Stimulated activated CD4-positive, alpha-beta T cell treated with anti-CD3 and anti-CD28 coated beads, Interleukin-2, amount 100 ng/mL, for 48 hours (primary cell): ENCODE data around the gene SGSH.
"Not testable (repeated sequence)": the region's sequence is repeated elsewhere in the genome, so short reads cannot be mapped to it uniquely, and the experiment has no call there.

Experiments
- DNase-seq, 2 donors: peaks; one replicate each; pipeline ENCODE4 v3.0.0-alpha.2; 2020

The SGSH gene

GRCh38 chr17:80220054-80220735 is at the start of gene SGSH, which contains the start of gene SLC26A11:
Gene SGSH, minus strand, starts transcription at chr17:80220333. Its CDS starts 20 bp downstream, at chr17:80220313.
Gene SLC26A11, plus strand, starts transcription at chr17:80220427. Its CDS starts 1,134 bp downstream, at chr17:80221561.
- DNase-seq: peak; percentile 69 to 72

GRCh38 chr17:80269405-80269807 is 49.3 kb upstream of the SGSH start:
- no peak for DNase-seq

- no peak for DNase-seq
Observed at GRCh38 chr17:80268427-80268826, 48.3 kb upstream of the SGSH start.

- no peak for DNase-seq
Observed at GRCh38 chr17:80267391-80267790, 47.3 kb upstream of the SGSH start.

GRCh38 chr17:80265205-80266068 is 45.3 kb upstream of the SGSH start:
- peak; percentile 44 to 58 for DNase-seq

- DNase-seq: peak in 1 of 2 donors; percentile 43
Observed at GRCh38 chr17:80264205-80265075, 44.3 kb upstream of the SGSH start.

GRCh38 chr17:80263253-80264204 is 43.4 kb upstream of the SGSH start:
- peak; percentile 85 for DNase-seq

- DNase-seq: no peak
Observed at GRCh38 chr17:80262775-80263244, 42.7 kb upstream of the SGSH start.

- DNase-seq: no peak
Observed at GRCh38 chr17:80262291-80262690, 42.2 kb upstream of the SGSH start.

GRCh38 chr17:80261895-80262279 is 41.8 kb upstream of the SGSH start:
- DNase-seq: no peak

- peak; percentile 42 to 53 for DNase-seq
Observed at GRCh38 chr17:80261159-80261894, 41.2 kb upstream of the SGSH start.

- DNase-seq: no peak
Observed at GRCh38 chr17:80260791-80261158, 40.6 kb upstream of the SGSH start, which contains the start of gene RNF213. Gene RNF213, plus strand, starts transcription at chr17:80260852. Its CDS starts 2,830 bp downstream, at chr17:80263682.

GRCh38 chr17:80260069-80260535 is 40.0 kb upstream of the SGSH start:
- peak; percentile 61 to 73 for DNase-seq

- no peak for DNase-seq
Observed at GRCh38 chr17:80259457-80260068, 39.4 kb upstream of the SGSH start.

- DNase-seq: not testable (repeated sequence)
Observed at GRCh38 chr17:80258296-80258695, 38.2 kb upstream of the SGSH start.

GRCh38 chr17:80257716-80258213 is 37.6 kb upstream of the SGSH start:
- DNase-seq: no peak

GRCh38 chr17:80256034-80256350 is 35.9 kb upstream of the SGSH start:
- no peak for DNase-seq

- DNase-seq: peak; percentile 48 to 62
Observed at GRCh38 chr17:80254396-80255251, 34.5 kb upstream of the SGSH start.
